Measurements from ENCODE around the gene TRAPPC11.

The TRAPPC11 gene

DNA sequence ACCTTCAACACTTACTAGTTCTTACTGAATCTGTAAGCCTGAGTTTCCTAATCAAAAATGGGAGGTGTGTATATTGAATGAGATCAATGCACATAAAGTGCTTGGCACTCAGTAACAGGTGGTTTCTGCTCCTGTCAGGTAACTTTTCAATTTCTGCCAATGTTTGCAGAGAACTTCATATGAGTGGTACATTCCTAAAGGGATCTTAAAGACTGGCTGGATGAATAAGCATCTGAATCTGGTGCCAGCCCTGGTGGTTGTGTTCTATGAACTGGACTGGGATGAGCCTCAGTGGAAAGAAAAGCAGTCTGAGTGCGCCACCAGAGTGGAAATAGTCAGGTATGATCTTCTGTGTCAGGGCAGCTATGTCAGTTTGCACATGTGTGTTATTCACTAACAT is 7.0 kb downstream of the TRAPPC11 start:
- no peak overlapping the region for H3K27ac Mint-ChIP-seq
- intact Hi-C loops (cut with micrococcal nuclease), result loop anchor here (5.0 kb wide), 1 partner anchor 46 kb away; no protein-coding TSS in a partner anchor
- H3K9me3 Mint-ChIP-seq, result no peaks in the 10 kb centered on the region
- H3K27me3 Mint-ChIP-seq, result no peaks in the 10 kb centered on the region
- H3K4me1 Mint-ChIP-seq (ENCODE audit: low read depth), result peaks cover 4% of the 10 kb centered on the region
- H3K4me3 Mint-ChIP-seq, result no peak overlapping the region
- peaks cover 75% of the 10 kb centered on the region for H3K36me3 Mint-ChIP-seq (ENCODE audit: low read depth)

DNA sequence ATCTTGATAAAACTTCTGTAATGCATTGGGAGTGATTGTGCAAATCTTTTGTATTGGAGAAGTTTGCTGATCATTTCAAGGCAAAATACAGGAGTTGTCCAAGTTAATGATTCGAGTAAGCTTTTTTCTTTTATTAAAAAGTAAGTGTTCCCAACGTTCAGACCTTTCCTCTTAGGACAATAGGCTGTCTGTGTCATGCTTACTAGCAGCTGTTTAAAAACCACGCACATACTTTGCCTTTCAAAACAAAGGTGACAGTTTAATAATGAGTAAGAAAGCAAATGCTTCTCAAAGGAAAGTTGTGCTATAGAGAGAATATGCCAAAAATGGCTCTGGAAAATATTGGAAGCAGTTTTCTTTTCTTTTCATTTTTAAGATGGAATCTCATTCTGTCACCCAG is 11.2 kb downstream of the TRAPPC11 start:
- Mint-ChIP-seq H3K9me3 (no peaks in the 10 kb centered on the region), H3K4me3 (no peak overlapping the region), H3K36me3 (ENCODE audit: low read depth) (peaks cover 88% of the 10 kb centered on the region), H3K27ac (no peak overlapping the region), H3K27me3 (no peaks in the 10 kb centered on the region), H3K4me1 (ENCODE audit: low read depth) (peaks cover 3% of the 10 kb centered on the region)
- intact Hi-C loops (cut with micrococcal nuclease), result no loop called here

DNA sequence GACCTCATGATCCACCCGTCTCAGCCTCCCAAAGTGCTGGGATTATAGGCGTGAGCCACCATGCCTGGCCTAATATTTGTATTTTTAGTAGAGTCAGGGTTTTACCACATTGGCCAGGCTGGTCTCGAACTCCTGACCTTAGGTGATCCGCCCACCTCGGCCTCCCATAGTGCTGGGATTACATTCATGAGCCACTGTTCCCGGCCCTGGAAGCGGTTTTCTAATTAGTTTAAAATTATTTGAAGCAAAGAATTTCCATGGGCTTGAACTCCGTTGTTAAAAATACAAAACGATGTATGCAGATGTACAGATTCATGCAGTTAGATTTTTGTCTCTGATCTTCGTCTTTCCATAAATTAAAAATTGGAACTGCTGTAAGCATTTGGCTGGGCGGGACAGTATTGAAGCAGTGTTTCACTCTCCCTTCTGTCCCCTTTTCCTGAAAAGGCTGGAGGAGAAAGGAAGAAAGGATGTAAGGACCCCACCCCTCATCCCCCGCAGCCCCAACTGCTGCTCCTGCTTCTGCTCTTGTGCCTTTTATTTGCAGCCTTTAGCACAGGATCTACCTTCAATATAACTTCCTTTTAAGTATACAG is 12.0 kb downstream of the TRAPPC11 start:
- Mint-ChIP-seq H3K27ac (no peak overlapping the region), H3K9me3 (no peaks in the 10 kb centered on the region), H3K27me3 (no peaks in the 10 kb centered on the region), H3K36me3 (ENCODE audit: low read depth) (peaks cover 88% of the 10 kb centered on the region), H3K4me1 (ENCODE audit: low read depth) (no peaks in the 10 kb centered on the region), H3K4me3 (no peak overlapping the region)
- intact Hi-C loops (cut with micrococcal nuclease), result no loop called here

DNA sequence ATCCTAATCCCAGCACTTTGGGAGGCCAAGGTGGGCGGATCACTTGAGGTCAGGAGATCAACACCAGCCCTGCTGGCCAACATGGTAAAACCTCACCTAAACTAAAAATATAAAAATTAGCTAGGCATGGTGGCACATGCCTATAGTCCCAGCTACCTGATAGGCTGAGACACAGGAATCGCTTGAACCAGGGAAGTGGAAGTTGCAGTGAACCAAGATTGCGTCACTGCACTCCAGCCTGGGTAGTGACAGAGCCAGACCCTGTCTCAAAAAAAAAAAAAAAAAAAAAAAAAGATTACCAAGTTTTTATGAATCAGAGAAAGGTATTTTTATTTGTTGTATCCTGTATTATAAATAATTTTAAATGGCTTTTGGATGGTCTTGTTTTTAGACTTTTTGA is 15.1 kb downstream of the TRAPPC11 start:
- Mint-ChIP-seq H3K36me3 (ENCODE audit: low read depth) (peaks cover 85% of the 10 kb centered on the region), H3K27me3 (no peaks in the 10 kb centered on the region), H3K4me1 (ENCODE audit: low read depth) (no peaks in the 10 kb centered on the region), H3K27ac (no peak overlapping the region), H3K9me3 (no peaks in the 10 kb centered on the region), H3K4me3 (no peak overlapping the region)
- intact Hi-C loops (cut with micrococcal nuclease), result no loop called here

DNA sequence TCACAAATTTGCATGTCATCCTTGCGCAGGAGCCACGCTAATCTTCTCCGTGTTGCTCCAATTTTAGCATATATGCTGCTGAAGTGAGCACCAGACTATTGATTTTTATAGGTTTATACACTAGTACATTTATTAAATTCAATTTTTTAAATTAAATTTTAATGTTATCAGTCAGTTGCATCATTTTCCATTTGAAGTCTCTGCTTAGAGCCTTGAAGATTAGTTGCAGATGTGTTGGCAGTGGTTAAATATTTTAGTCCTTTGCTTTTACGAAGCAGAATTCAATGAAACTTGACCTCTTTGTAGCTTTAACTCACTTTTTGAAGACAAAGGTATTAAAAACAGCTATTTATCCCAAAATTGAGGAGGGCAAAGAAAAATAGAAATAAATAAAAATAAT is 16.5 kb downstream of the TRAPPC11 start:
- Mint-ChIP-seq H3K27ac (no peak overlapping the region), H3K36me3 (ENCODE audit: low read depth) (peaks cover 85% of the 10 kb centered on the region), H3K27me3 (no peaks in the 10 kb centered on the region), H3K4me1 (ENCODE audit: low read depth) (no peaks in the 10 kb centered on the region), H3K4me3 (no peak overlapping the region), H3K9me3 (no peaks in the 10 kb centered on the region)
- intact Hi-C loops (cut with micrococcal nuclease), result no loop called here

DNA sequence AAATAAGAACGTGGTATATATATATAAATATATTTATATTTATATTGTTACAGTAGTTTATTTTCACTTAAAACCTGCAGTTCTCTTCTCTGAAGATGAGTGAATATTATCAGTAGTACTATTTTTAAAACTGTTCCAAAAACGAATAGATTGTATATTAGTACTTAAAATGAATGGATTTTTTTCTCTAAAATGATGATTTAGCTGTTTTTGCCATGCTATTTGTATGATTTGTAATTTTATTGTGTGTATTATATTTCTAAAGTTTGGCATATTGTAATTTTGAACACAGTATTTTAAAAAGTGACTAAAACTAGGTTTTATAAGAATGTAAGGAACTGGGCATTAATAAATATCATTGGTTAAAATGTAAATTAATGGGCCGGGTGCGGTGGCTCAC is 22.0 kb downstream of the TRAPPC11 start:
- no peak overlapping the region for H3K27ac Mint-ChIP-seq

DNA sequence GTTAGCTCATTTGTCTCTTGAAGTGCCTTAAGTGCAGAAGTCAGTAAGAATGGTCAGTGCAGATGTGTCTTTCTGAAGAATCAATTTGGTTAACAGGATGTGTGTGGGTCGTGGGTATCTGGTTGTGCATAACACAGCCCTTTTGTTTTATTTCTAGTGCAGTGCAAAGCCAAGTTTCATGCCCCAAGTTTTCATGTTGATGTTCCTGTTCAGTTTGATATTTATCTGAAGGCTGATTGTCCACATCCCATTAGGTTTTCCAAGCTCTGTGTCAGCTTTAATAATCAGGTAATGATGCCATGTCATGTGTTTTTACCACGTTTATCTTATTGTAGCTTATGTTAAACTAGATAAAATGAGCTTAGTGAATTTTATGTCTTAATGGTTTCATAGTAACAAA is 27.4 kb downstream of the TRAPPC11 start:
- Mint-ChIP-seq H3K27me3 (no peaks in the 10 kb centered on the region), H3K36me3 (ENCODE audit: low read depth) (peaks cover 98% of the 10 kb centered on the region), H3K4me3 (no peak overlapping the region), H3K4me1 (ENCODE audit: low read depth) (no peaks in the 10 kb centered on the region), H3K27ac (no peak overlapping the region), H3K9me3 (no peaks in the 10 kb centered on the region)
- intact Hi-C loops (cut with micrococcal nuclease), result no loop called here

More for the DNA sequence above, 22.0 kb downstream of the TRAPPC11 start:
- no peaks in the 10 kb centered on the region for H3K27me3 Mint-ChIP-seq
- no peak overlapping the region for H3K4me3 Mint-ChIP-seq
- H3K36me3 Mint-ChIP-seq (ENCODE audit: low read depth), result peaks cover 89% of the 10 kb centered on the region
- H3K9me3 Mint-ChIP-seq, result no peaks in the 10 kb centered on the region
- H3K4me1 Mint-ChIP-seq (ENCODE audit: low read depth), result no peaks in the 10 kb centered on the region
- intact Hi-C loops (cut with micrococcal nuclease), result no loop called here

DNA sequence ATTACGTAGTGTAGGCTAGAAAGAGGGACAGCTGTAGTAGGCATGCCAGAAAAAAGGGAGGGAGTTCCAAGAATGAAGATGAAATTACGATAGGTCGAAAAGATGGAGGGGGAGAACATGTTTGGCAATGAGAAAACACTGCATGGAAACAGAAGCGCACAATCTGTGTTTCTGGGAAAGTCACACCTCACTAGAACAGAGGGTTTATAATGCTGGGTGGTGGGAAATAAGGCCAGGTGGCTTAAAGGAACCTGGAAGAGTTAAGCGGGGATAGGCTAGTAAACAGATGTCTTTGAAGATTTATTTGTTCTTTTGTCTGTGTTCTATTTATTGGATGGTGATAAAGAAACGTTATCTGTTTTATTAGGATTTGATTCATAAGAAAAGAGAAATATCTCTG is 29.1 kb downstream of the TRAPPC11 start:
- Mint-ChIP-seq H3K36me3 (ENCODE audit: low read depth) (peaks cover 92% of the 10 kb centered on the region), H3K27ac (no peak overlapping the region), H3K9me3 (no peaks in the 10 kb centered on the region)

DNA sequence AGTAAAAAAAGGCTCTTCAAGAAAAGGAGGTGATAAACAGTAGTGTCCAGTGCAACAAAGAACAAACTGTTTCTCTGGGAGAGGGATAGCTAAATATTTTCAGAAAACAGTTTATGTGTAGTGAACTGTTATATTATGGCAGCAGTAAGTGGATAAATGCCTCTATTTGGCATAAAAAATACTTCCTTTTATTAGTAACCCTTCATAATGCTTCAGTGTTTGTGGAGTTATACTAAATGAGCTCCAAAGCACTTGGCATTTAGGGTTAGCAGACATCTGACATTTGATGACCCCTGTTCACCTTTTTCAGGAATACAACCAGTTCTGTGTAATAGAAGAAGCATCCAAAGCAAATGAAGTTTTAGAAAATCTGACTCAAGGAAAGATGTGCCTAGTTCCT is 31.9 kb downstream of the TRAPPC11 start:
- H3K4me3 Mint-ChIP-seq, result no peak overlapping the region
- no peaks in the 10 kb centered on the region for H3K9me3 Mint-ChIP-seq
- no peak overlapping the region for H3K27ac Mint-ChIP-seq
- no peaks in the 10 kb centered on the region for H3K4me1 Mint-ChIP-seq (ENCODE audit: low read depth)
- intact Hi-C loops (cut with micrococcal nuclease), result no loop called here
- peaks cover 85% of the 10 kb centered on the region for H3K36me3 Mint-ChIP-seq (ENCODE audit: low read depth)
- no peaks in the 10 kb centered on the region for H3K27me3 Mint-ChIP-seq

More for the DNA sequence above, 29.1 kb downstream of the TRAPPC11 start:
- Mint-ChIP-seq H3K4me3 (no peak overlapping the region), H3K4me1 (ENCODE audit: low read depth) (no peaks in the 10 kb centered on the region), H3K27me3 (no peaks in the 10 kb centered on the region)
- intact Hi-C loops (cut with micrococcal nuclease), result no loop called here

DNA sequence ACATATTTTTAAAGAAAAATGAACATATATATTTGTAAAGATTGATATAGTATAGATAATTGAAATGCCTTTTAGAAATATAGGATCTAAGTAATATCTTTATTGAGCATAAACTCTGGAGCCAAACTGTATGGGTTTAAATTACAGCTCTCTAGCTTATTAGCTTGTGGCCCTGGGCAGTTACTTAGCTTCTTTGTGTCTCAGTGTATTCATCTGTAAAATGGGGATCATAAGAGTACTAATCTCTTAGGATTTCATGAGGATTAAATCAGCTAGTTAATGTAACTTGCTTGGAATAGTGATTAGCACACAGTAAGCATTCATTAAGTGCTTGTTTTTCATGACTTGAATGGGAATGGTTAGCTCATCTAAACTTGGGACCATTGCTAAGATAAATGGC is 32.8 kb downstream of the TRAPPC11 start:
- Mint-ChIP-seq H3K9me3 (no peaks in the 10 kb centered on the region), H3K27me3 (no peaks in the 10 kb centered on the region), H3K27ac (no peak overlapping the region), H3K4me3 (no peak overlapping the region), H3K36me3 (ENCODE audit: low read depth) (peaks cover 85% of the 10 kb centered on the region), H3K4me1 (ENCODE audit: low read depth) (no peaks in the 10 kb centered on the region)
- intact Hi-C loops (cut with micrococcal nuclease), result no loop called here

DNA sequence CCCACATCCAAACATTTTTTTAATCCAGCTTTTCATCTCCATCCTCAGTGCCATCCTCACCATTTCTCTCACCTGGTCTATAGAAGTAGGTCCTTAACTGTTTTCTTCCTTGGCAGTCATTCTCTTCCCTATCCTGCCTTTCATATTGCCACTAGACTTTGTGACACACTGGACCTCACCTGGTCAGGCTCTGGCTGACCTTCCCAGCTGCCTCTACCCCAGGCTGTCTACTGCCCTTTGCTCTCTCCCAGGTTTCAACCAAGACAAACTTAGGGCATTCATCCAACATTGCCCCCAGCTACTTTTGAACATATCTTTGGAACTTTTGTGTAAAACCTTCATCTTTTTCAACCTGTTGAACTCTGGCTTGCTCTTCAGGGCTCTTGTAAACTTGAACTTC is 39.8 kb downstream of the TRAPPC11 start:
- Mint-ChIP-seq H3K27ac (no peak overlapping the region), H3K4me1 (ENCODE audit: low read depth) (no peaks in the 10 kb centered on the region), H3K9me3 (no peaks in the 10 kb centered on the region), H3K4me3 (no peak overlapping the region), H3K36me3 (ENCODE audit: low read depth) (peaks cover 93% of the 10 kb centered on the region), H3K27me3 (no peaks in the 10 kb centered on the region)
- intact Hi-C loops (cut with micrococcal nuclease), result no loop called here

DNA sequence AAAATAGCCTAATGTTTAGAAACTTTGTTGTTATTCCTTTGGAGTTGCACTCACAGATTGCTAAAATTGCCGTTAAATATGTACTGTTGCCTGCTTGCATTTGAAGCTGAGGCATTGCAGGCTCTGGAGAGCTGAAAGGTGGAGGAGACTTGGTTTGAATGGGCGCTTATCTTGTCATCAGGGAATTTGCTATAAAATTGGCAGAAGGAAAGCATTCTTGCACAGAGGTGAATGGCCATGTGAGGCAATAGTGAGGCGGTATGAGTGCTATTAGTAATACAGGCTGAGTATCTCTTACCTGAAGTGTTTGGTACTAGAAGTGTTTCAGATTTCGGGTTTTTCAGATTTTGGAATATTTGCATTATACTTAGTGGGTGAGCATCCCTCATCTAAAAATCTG is 41.3 kb downstream of the TRAPPC11 start:
- Mint-ChIP-seq H3K27ac (no peak overlapping the region), H3K4me3 (no peak overlapping the region), H3K36me3 (ENCODE audit: low read depth) (peaks cover 96% of the 10 kb centered on the region), H3K4me1 (ENCODE audit: low read depth) (no peaks in the 10 kb centered on the region), H3K27me3 (no peaks in the 10 kb centered on the region), H3K9me3 (no peaks in the 10 kb centered on the region)
- intact Hi-C loops (cut with micrococcal nuclease), result no loop called here

DNA sequence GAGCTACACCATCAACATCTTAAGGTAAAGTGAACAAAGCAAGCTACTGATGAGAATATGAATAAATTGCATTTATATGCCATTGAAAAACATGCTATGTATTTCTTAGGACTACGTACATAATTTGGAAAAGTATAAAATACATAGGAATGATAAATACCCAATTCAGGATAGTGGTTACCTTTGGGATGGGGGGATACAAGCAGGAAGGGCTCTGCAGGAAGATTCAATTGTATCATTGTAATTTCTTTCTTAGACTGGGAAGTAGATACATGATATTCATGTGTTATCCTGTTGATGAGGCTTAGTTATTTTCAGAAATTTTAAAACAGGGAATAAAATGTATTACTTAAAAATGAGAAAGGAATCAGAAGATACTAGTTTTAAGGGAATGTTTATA is 43.4 kb downstream of the TRAPPC11 start:
- H3K4me1 Mint-ChIP-seq (ENCODE audit: low read depth), result no peaks in the 10 kb centered on the region
- no peaks in the 10 kb centered on the region for H3K27me3 Mint-ChIP-seq
- H3K36me3 Mint-ChIP-seq (ENCODE audit: low read depth), result peaks cover 95% of the 10 kb centered on the region
- intact Hi-C loops (cut with micrococcal nuclease), result no loop called here
- H3K4me3 Mint-ChIP-seq, result no peak overlapping the region
- no peaks in the 10 kb centered on the region for H3K9me3 Mint-ChIP-seq
- no peak overlapping the region for H3K27ac Mint-ChIP-seq

DNA sequence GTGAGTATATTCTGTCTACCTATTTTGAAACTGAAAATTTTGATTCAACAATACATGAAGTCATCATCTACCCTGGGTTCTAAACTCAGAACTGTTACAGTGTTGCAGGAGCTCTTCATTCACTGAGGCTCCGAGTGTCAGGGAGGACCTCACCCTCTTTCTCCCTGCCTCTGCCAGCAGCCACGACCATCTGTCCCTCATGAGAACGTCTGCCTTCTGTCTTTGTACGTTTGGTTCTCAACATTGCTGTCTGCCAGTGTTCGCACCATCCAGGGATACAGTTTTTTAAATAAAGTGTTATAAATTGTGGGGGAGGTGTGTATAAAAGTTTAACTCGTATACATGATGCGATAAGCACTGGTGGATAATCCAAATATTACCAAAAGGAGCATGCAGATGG is 55.5 kb downstream of the TRAPPC11 start:
- intact Hi-C loops (cut with micrococcal nuclease), result loop anchor here (5.0 kb wide), 1 partner anchor 47 kb away; no protein-coding TSS in a partner anchor
- Mint-ChIP-seq H3K4me1 (ENCODE audit: low read depth) (no peaks in the 10 kb centered on the region), H3K9me3 (no peaks in the 10 kb centered on the region), H3K36me3 (ENCODE audit: low read depth) (peaks cover 57% of the 10 kb centered on the region), H3K27me3 (no peaks in the 10 kb centered on the region), H3K27ac (no peak overlapping the region), H3K4me3 (no peak overlapping the region)

DNA sequence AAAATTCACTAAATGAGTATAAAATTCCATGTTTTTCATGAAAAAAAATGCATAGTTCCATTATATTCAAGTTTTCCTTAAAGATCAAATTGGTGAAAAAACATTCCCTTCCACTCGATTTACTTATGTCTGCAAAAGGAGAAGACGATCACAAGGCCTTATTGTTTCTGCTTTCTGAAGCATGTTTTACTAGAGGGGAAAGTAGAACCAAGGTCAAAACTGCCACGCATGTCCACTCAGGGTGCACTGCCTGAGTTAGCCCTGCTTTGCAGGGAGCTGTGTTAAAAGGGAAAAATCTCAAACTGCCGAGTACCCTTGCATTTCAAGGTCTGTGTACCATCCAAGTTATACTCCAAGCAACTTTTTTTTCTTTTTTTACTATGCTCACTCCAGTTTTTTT is 57.2 kb downstream of the TRAPPC11 start:
- no peaks in the 10 kb centered on the region for H3K9me3 Mint-ChIP-seq
- no peak overlapping the region for H3K4me3 Mint-ChIP-seq
- peaks cover 8% of the 10 kb centered on the region for H3K27me3 Mint-ChIP-seq
- H3K4me1 Mint-ChIP-seq (ENCODE audit: low read depth), result peaks cover 2% of the 10 kb centered on the region
- H3K36me3 Mint-ChIP-seq (ENCODE audit: low read depth), result peaks cover 40% of the 10 kb centered on the region
- intact Hi-C loops (cut with micrococcal nuclease), result no loop called here
- H3K27ac Mint-ChIP-seq, result no peak overlapping the region

Measured in dendritic cell treated with granulocyte-macrophage colony-stimulating factor and Interleukin-4, amounts not matched to agents 40 ng/mL and 50 ng/mL, for 4 days (primary cell).